B cell (primary cell): Measurements from ENCODE around the gene GUCY1B1. TPM values are rescaled to one million over a fixed set of nuclear protein-coding genes. Genes with fewer than 3 reads are reported as not detected.

Source experiments
- ATAC-seq: fragments of 200-7000 bp; cut with Tn5 transposase; one replicate; pipeline ENCODE4 v1.10.0; 2021; ENCODE audit warnings: low read depth, mild to moderate bottlenecking, moderate number of reproducible peaks, moderate library complexity
- CTCF ChIA-PET: fragments of 350-600 bp; sonication (Branson Sonifier 250); formaldehyde crosslinking; loops from one replicate; lab custom pipeline; 2021; ENCODE audit warnings: antibody characterized with exemption, inconsistent platforms; lab: Charles Lee
- POLR2A ChIA-PET: fragments of 350-600 bp; sonication (Branson Sonifier 250); formaldehyde crosslinking; loops from one replicate; lab custom pipeline; 2021; ENCODE audit warnings: antibody characterized with exemption; lab: Charles Lee
- DNase-seq: peaks from one replicate; pipeline ENCODE4 v3.0.0; 2013
- H2AFZ ChIP-seq: 2 replicates; pipeline ENCODE4 v1.6.1; 2012; ENCODE audit warnings: mild to moderate bottlenecking, low read depth, low read length; ENCODE audit not compliant: insufficient read depth, poor library complexity, severe bottlenecking
- H3K27ac ChIP-seq, 2 donors: 1 replicate in 1 of 2; 2 replicates in 1 of 2; pipeline ENCODE4 v1.5.1; 2012 to 2013; ENCODE audit warnings: low read length in 2 of 2, mild to moderate bottlenecking in 2 of 2, moderate library complexity in 1 of 2
- H3K27me3 ChIP-seq, 4 experiments: fragments of 200-600 bp in 1 of 4; sonication (generic) in 1 of 4; replicated peaks in 1 of 4; 1 replicate in 2 of 4; 2 replicates in 2 of 4; pipeline versions ENCODE4 v1.6.1 to v1.7.0; 2013 to 2016; ENCODE audit warnings: low read length in 3 of 4, mild to moderate bottlenecking in 2 of 4, mixed read lengths in 1 of 4, moderate library complexity in 1 of 4; ENCODE audit not compliant: insufficient read depth in 4 of 4, control insufficient read depth in 3 of 4; ENCODE audit errors: control extremely low read depth in 1 of 4
- H3K36me3 ChIP-seq, 2 experiments: replicated peaks in 1 of 2; 1 replicate in 1 of 2; 2 replicates in 1 of 2; pipeline versions ENCODE4 v1.6.1 to v1.7.1; 2013; ENCODE audit warnings: low read length in 1 of 2; ENCODE audit not compliant: insufficient read depth in 2 of 2, control insufficient read depth in 1 of 2; ENCODE audit errors: control extremely low read depth in 1 of 2, extremely low read depth in 1 of 2
- H3K4me1 ChIP-seq, 2 donors: fragments of 200-600 bp in 1 of 2; sonication (generic) in 1 of 2; 1 replicate in 1 of 2; 2 replicates in 1 of 2; pipeline versions ENCODE4 v1.5.1 to v1.6.1; 2013 to 2017; ENCODE audit warnings: low read length in 2 of 2; ENCODE audit not compliant: control insufficient read depth in 2 of 2, insufficient read depth in 2 of 2
- H3K4me2 ChIP-seq: replicated peaks from 2 replicates; pipeline ENCODE3; 2012; ENCODE audit warnings: mild to moderate bottlenecking, low read depth, low read length; ENCODE audit not compliant: poor library complexity, severe bottlenecking
- H3K4me3 ChIP-seq, 5 experiments: fragments of 200-600 bp in 1 of 5; sonication (generic) in 1 of 5; 1 replicate in 3 of 5; 2 replicates in 2 of 5; pipeline versions ENCODE4 v1.5.1 to v1.7.0; 2011 to 2016; ENCODE audit warnings: low read length in 4 of 5, mild to moderate bottlenecking in 4 of 5, low read depth in 2 of 5, control low read depth in 1 of 5, moderate library complexity in 1 of 5; ENCODE audit not compliant: insufficient read depth in 1 of 5; ENCODE audit errors: control extremely low read depth in 1 of 5, extremely low read depth in 1 of 5
- H3K79me2 ChIP-seq: fragments of 200-600 bp; sonication (generic); one replicate; pipeline ENCODE4 v1.6.0; 2016; ENCODE audit warnings: low read length; ENCODE audit not compliant: control insufficient read depth, insufficient read depth
- H3K9ac ChIP-seq: fragments of 200-600 bp; sonication (generic); 2 replicates; pipeline ENCODE4 v1.6.1; 2017; ENCODE audit warnings: mild to moderate bottlenecking, low read length, moderate library complexity
- H3K9me3 ChIP-seq, 3 donors: one replicate each; pipeline versions ENCODE4 v1.6.1 to v1.7.1; 2013; ENCODE audit warnings: low read length in 2 of 3; ENCODE audit not compliant: control insufficient read depth in 2 of 3, insufficient read depth in 1 of 3; ENCODE audit errors: control extremely low read depth in 1 of 3
- H4K20me1 ChIP-seq: 2 replicates; pipeline ENCODE4 v1.6.0; 2012; ENCODE audit warnings: mild to moderate bottlenecking, low read length; ENCODE audit not compliant: insufficient read depth, control insufficient read depth, poor library complexity, severe bottlenecking
- H3K27ac Mint-ChIP-seq: one replicate; pipeline ENCODE4 v1.8.0; 2021; ENCODE audit warnings: mixed read lengths
- H3K27me3 Mint-ChIP-seq: one replicate; pipeline ENCODE4 v1.8.0; 2021; ENCODE audit warnings: mixed read lengths
- H3K4me1 Mint-ChIP-seq: one replicate; pipeline ENCODE4 v1.8.0; 2021; ENCODE audit warnings: mixed read lengths
- H3K4me3 Mint-ChIP-seq: one replicate; pipeline ENCODE4 v1.8.0; 2021; ENCODE audit warnings: mixed read lengths
- H3K9me3 Mint-ChIP-seq: one replicate; pipeline ENCODE4 v1.8.0; 2022; ENCODE audit warnings: mixed read lengths; ENCODE audit not compliant: insufficient read depth
- EZH2 ChIP-seq: IDR thresholded peaks from 2 replicates; pipeline ENCODE4 v1.6.1; 2012; ENCODE audit warnings: borderline replicate concordance, low read depth, mild to moderate bottlenecking, moderate library complexity, low read length; ENCODE audit not compliant: insufficient read depth, poor library complexity, severe bottlenecking
- WGBS: methylation state at CpG from one replicate; pipeline ENCODE4 v1.1.5; 2013; ENCODE audit warnings: missing lambda C conversion rate; ENCODE audit not compliant: insufficient coverage; 5-methylcytosine and 5-hydroxymethylcytosine counted together
- intact Hi-C: fragments of 100-400 bp; cut with micrococcal nuclease; formaldehyde crosslinking; loops from one replicate; pipeline ENCODE4 v1.10.0; 2022
- polyA plus RNA-seq: library from polyadenylated mRNA; depleted of rRNA; stranded (reverse); fragments of >200 nt; gene quantifications from 2 replicates; pipeline ENCODE4 v1.2.3, GENCODE V29; 2012
- total RNA-seq, 2 donors: library from RNA; stranded (reverse); fragments of 120-200 nt in 1 of 2; gene quantifications; 1 replicate in 1 of 2; 2 replicates in 1 of 2; pipeline versions ENCODE4 v1.2.3 to v1.2.4, GENCODE V29; 2013 to 2022
- TF ChIP-seq, protein P1 (sequence below): fragments of 200-600 bp; IDR thresholded peaks from one replicate; pipeline ENCODE4 v1.8.0; 2022; ENCODE audit warnings: antibody characterized with exemption, mild to moderate bottlenecking

GUCY1B1 gene
- total and polyA plus RNA-seq, 2 donors (not counting 1 experiment from before 2014, with no cell fraction given), result 0.09 to 0.10 TPM

DNA sequence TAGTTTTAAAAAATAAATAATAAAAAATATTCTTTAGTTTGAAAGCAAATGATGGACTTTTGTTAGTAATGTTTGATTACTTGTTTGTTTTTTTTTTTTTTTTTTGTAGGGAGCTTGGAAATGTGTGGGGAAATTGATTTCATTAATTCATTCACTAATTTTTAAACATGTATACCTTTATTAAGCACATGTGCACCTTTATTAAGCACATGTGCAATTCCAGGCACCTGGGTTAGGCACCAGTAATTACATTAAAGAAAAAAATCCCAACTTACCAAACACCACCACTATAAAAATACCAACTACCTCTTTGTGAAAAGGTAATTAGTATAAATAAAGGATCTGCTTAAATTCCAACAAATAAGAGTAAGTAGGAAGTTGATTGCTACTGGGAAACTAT is 9.5 kb downstream of the GUCY1B1 start:
- Mint-ChIP-seq H3K27ac (no peak overlapping the region), H3K9me3 (no peaks in the 10 kb centered on the region), H3K27me3 (no peaks in the 10 kb centered on the region), H3K4me3 (no peak overlapping the region), H3K4me1 (peaks cover 4% of the 10 kb centered on the region)
- Histone ChIP-seq H3K36me3 (no peaks in the 10 kb centered on the region), H3K4me2 (no peak overlapping the region), H3K27me3 (no peaks in the 10 kb centered on the region), H3K9ac (no peak overlapping the region), H2AFZ (no peak overlapping the region), H3K79me2 (no peaks in the 10 kb centered on the region), H3K4me1 (peaks cover 0 to 4% of the 10 kb centered on the region in 2 donors), H3K4me3 (no peak overlapping the region), H4K20me1 (no peaks in the 10 kb centered on the region), H3K9me3 (no peaks in the 10 kb centered on the region), H3K27ac (no peak overlapping the region)
- intact Hi-C loops, result no loop called here
- ATAC-seq (no peak), DNase-seq (no peak)
- TF ChIP-seq, protein P1, sequence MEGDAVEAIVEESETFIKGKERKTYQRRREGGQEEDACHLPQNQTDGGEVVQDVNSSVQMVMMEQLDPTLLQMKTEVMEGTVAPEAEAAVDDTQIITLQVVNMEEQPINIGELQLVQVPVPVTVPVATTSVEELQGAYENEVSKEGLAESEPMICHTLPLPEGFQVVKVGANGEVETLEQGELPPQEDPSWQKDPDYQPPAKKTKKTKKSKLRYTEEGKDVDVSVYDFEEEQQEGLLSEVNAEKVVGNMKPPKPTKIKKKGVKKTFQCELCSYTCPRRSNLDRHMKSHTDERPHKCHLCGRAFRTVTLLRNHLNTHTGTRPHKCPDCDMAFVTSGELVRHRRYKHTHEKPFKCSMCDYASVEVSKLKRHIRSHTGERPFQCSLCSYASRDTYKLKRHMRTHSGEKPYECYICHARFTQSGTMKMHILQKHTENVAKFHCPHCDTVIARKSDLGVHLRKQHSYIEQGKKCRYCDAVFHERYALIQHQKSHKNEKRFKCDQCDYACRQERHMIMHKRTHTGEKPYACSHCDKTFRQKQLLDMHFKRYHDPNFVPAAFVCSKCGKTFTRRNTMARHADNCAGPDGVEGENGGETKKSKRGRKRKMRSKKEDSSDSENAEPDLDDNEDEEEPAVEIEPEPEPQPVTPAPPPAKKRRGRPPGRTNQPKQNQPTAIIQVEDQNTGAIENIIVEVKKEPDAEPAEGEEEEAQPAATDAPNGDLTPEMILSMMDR, result no peak
- no peak for TF ChIP-seq EZH2
- ChIA-PET CTCF (no interaction called here), POLR2A (no interaction called here)

DNA sequence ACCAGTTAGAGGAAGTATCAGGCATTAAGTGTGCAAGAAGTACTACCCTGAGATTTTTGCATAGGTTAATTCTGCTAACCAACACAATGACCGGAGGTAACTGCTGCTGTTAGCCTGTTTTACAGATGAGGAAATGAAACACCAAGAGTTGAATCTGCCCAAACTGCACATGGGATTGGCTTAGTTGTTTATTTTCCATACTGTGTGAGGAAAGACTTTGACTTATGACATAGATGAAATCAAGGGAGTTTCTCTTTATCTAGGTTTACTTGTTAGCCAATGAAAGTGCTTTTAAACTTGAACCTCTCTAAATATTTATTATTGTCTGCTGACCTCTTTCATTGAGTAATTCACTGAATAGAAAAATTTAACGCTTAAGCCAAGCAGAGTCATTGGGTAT is 10.3 kb downstream of the GUCY1B1 start:
- Histone ChIP-seq H3K4me1 (peaks cover 0 to 4% of the 10 kb centered on the region in 2 donors), H3K79me2 (no peaks in the 10 kb centered on the region), H3K27me3 (no peaks in the 10 kb centered on the region), H3K9ac (no peak overlapping the region), H3K27ac (no peak overlapping the region), H3K4me3 (no peak overlapping the region), H3K9me3 (no peaks in the 10 kb centered on the region), H4K20me1 (no peaks in the 10 kb centered on the region), H2AFZ (no peak overlapping the region), H3K36me3 (no peaks in the 10 kb centered on the region), H3K4me2 (no peak overlapping the region)
- ChIA-PET POLR2A (no interaction called here), CTCF (no interaction called here)
- peaks cover 4% of the 10 kb centered on the region for H3K4me1 Mint-ChIP-seq
- intact Hi-C loops, result no loop called here
- H3K9me3 Mint-ChIP-seq, result no peaks in the 10 kb centered on the region
- no peak overlapping the region for H3K27ac Mint-ChIP-seq
- H3K4me3 Mint-ChIP-seq, result no peak overlapping the region
- no peaks in the 10 kb centered on the region for H3K27me3 Mint-ChIP-seq
- 25% methylated on average over 1 of the region's 2 CpGs for WGBS
- no peak for DNase-seq
- TF ChIP-seq EZH2, result no peak
- TF ChIP-seq, protein P1, result no peak
- no peak for ATAC-seq
